Lower leg skin (tissue), 3 donors: Measurements from ENCODE around the gene ASCC1.

ENCODE experiments used
- POLR2A ChIP-seq, 2 donors: fragments of 450-650 bp; IDR thresholded peaks; one replicate each; pipeline ENCODE4 v1.6.1; 2016 to 2017; ENCODE audit warnings: antibody characterized with exemption in 2 of 2, mild to moderate bottlenecking in 1 of 2, moderate library complexity in 1 of 2
- TF ChIP-seq, protein P1 (sequence below), 3 donors: fragments of 450-650 bp; IDR thresholded peaks; one replicate each; pipeline ENCODE4 v1.5.1; 2016; ENCODE audit warnings: antibody characterized with exemption in 3 of 3, mild to moderate bottlenecking in 3 of 3, moderate library complexity in 2 of 3

GRCh38 chr10:72063703-72064391 is 152.2 kb downstream of the ASCC1 start:
- TF ChIP-seq, protein P1, sequence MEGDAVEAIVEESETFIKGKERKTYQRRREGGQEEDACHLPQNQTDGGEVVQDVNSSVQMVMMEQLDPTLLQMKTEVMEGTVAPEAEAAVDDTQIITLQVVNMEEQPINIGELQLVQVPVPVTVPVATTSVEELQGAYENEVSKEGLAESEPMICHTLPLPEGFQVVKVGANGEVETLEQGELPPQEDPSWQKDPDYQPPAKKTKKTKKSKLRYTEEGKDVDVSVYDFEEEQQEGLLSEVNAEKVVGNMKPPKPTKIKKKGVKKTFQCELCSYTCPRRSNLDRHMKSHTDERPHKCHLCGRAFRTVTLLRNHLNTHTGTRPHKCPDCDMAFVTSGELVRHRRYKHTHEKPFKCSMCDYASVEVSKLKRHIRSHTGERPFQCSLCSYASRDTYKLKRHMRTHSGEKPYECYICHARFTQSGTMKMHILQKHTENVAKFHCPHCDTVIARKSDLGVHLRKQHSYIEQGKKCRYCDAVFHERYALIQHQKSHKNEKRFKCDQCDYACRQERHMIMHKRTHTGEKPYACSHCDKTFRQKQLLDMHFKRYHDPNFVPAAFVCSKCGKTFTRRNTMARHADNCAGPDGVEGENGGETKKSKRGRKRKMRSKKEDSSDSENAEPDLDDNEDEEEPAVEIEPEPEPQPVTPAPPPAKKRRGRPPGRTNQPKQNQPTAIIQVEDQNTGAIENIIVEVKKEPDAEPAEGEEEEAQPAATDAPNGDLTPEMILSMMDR (IDR thresholded peaks at IDR 0.05), result no peak
- TF ChIP-seq POLR2A (IDR thresholded peaks at IDR 0.05), result no peak
